Skin of body (tissue), 2 donors: ENCODE data around the gene HBE1. TPM values are rescaled to one million over a fixed set of nuclear protein-coding genes. Genes with fewer than 3 reads are reported as not detected.
"Not testable (repeated sequence)": the region's sequence is repeated elsewhere in the genome, so short reads cannot be mapped to it uniquely, and the experiment has no call there.

Source experiments
- DNase-seq: peaks from one replicate; lab custom pipeline; 2025; lab: John Stamatoyannopoulos, UW
- total RNA-seq: library from RNA; depleted of rRNA; stranded (reverse); fragments of >200 nt; gene quantifications from one replicate; pipeline ENCODE4 v1.2.3, GENCODE V29; 2014

Gene HBE1
- total RNA-seq, 1 donor from 2014 or later = 27.0 TPM

GRCh38 chr11:5253440-5253839, 16.3 kb downstream of the HBE1 start:
- DNase-seq = not testable (repeated sequence)

GRCh38 chr11:5252919-5253265, 16.9 kb downstream of the HBE1 start:
- no peak for DNase-seq

GRCh38 chr11:5252192-5252918, 17.4 kb downstream of the HBE1 start:
- no peak for DNase-seq

GRCh38 chr11:5251746-5252145, 18.0 kb downstream of the HBE1 start:
- DNase-seq = no peak

GRCh38 chr11:5250543-5251204, 19.1 kb downstream of the HBE1 start:
- no peak for DNase-seq

GRCh38 chr11:5249807-5250396, 19.8 kb downstream of the HBE1 start, which contains the start of gene HBG1:
Gene HBG1, minus strand, starts transcription at chr11:5249857. Its CDS starts 53 bp downstream, at chr11:5249804.
- not testable (repeated sequence) for DNase-seq

GRCh38 chr11:5248498-5248897, 21.2 kb downstream of the HBE1 start:
- not testable (repeated sequence) for DNase-seq

- no peak for DNase-seq
Observed at GRCh38 chr11:5247472-5248192, 22.1 kb downstream of the HBE1 start.

GRCh38 chr11:5246772-5247471, 22.8 kb downstream of the HBE1 start:
- DNase-seq = no peak

- no peak for DNase-seq
Observed at GRCh38 chr11:5245155-5245554, 24.6 kb downstream of the HBE1 start.

- DNase-seq = no peak
Observed at GRCh38 chr11:5243816-5244180, 25.9 kb downstream of the HBE1 start.

GRCh38 chr11:5242933-5243815, 26.6 kb downstream of the HBE1 start:
- no peak for DNase-seq

- no peak for DNase-seq
Observed at GRCh38 chr11:5242208-5242607, 27.5 kb downstream of the HBE1 start.

- no peak for DNase-seq
Observed at GRCh38 chr11:5241458-5241857, 28.3 kb downstream of the HBE1 start.

GRCh38 chr11:5240458-5240857, 29.3 kb downstream of the HBE1 start:
- no peak for DNase-seq

GRCh38 chr11:5240056-5240455, 29.7 kb downstream of the HBE1 start:
- DNase-seq = no peak

- no peak for DNase-seq
Observed at GRCh38 chr11:5239046-5239445, 30.7 kb downstream of the HBE1 start.

GRCh38 chr11:5238486-5238885, 31.3 kb downstream of the HBE1 start:
- DNase-seq = no peak

GRCh38 chr11:5237420-5237819, 32.3 kb downstream of the HBE1 start:
- DNase-seq = no peak

GRCh38 chr11:5235364-5236095, 34.2 kb downstream of the HBE1 start:
- DNase-seq = no peak
